NCI-H2107 (cell line): ENCODE data around the gene SLC7A11.

Experiments
- DNase-seq: peaks from one replicate; lab custom pipeline; 2025; lab: John Stamatoyannopoulos, UW

Gene SLC7A11

GRCh38 chr4:138242076-138242833 lies at the start of gene SLC7A11:
SLC7A11 (minus strand) TSS chr4:138242349; CDS start chr4:138242069, 280 bp downstream.
- DNase-seq, result peak; percentile 65

- no peak for DNase-seq
Observed at GRCh38 chr4:138291431-138291830, 49.3 kb upstream of the SLC7A11 start.

GRCh38 chr4:138290805-138291204 lies 48.7 kb upstream of the SLC7A11 start:
- no peak for DNase-seq

- DNase-seq, result no peak
Observed at GRCh38 chr4:138279286-138279685, 37.1 kb upstream of the SLC7A11 start.

- no peak for DNase-seq
Observed at GRCh38 chr4:138277133-138277532, 35.0 kb upstream of the SLC7A11 start.

GRCh38 chr4:138275963-138276621 lies 33.9 kb upstream of the SLC7A11 start:
- DNase-seq, result no peak

- DNase-seq, result no peak
Observed at GRCh38 chr4:138275216-138275615, 33.1 kb upstream of the SLC7A11 start.

GRCh38 chr4:138269175-138269574 lies 27.0 kb upstream of the SLC7A11 start:
- DNase-seq, result no peak

- DNase-seq, result no peak
Observed at GRCh38 chr4:138267835-138268234, 25.7 kb upstream of the SLC7A11 start.

GRCh38 chr4:138266948-138267347 lies 24.8 kb upstream of the SLC7A11 start:
- DNase-seq, result no peak

GRCh38 chr4:138263247-138263816 lies 21.2 kb upstream of the SLC7A11 start:
- no peak for DNase-seq

- DNase-seq, result no peak
Observed at GRCh38 chr4:138262469-138262868, 20.3 kb upstream of the SLC7A11 start.

GRCh38 chr4:138262030-138262429 lies 19.9 kb upstream of the SLC7A11 start:
- DNase-seq, result no peak

GRCh38 chr4:138259824-138260223 lies 17.7 kb upstream of the SLC7A11 start:
- DNase-seq, result no peak

- DNase-seq, result no peak
Observed at GRCh38 chr4:138259271-138259670, 17.1 kb upstream of the SLC7A11 start.

GRCh38 chr4:138256608-138257007 lies 14.5 kb upstream of the SLC7A11 start:
- DNase-seq, result no peak

GRCh38 chr4:138255917-138256597 lies 13.9 kb upstream of the SLC7A11 start:
- DNase-seq, result no peak

GRCh38 chr4:138252551-138252950 lies 10.4 kb upstream of the SLC7A11 start:
- no peak for DNase-seq

- DNase-seq, result no peak
Observed at GRCh38 chr4:138251938-138252337, 9.8 kb upstream of the SLC7A11 start.

GRCh38 chr4:138249132-138249531 lies 7.0 kb upstream of the SLC7A11 start:
- DNase-seq, result no peak

- DNase-seq, result no peak
Observed at GRCh38 chr4:138248058-138248457, 5.9 kb upstream of the SLC7A11 start.

GRCh38 chr4:138247643-138248042 lies 5.5 kb upstream of the SLC7A11 start:
- DNase-seq, result no peak

GRCh38 chr4:138243369-138243768 lies 1.2 kb upstream of the SLC7A11 start:
- DNase-seq, result peak; percentile 6
